ENCODE results near the gene CNTNAP5.

The CNTNAP5 gene

GRCh38 chr2:124874676-124875075 is 849.6 kb downstream of the CNTNAP5 start:
- ChIA-PET POLR2A (no interaction called here), CTCF (no interaction called here)
- TF ChIP-seq SUZ12 (IDR thresholded peaks at IDR 0.05) (no peak), FOXA1 (IDR thresholded peaks at IDR 0.05) (no peak), LEF1 (IDR thresholded peaks at IDR 0.05; ENCODE audit: borderline replicate concordance) (no peak), ARNT (IDR thresholded peaks at IDR 0.05) (no peak), ZNF384 (IDR thresholded peaks at IDR 0.05) (no peak), ELF4 (IDR thresholded peaks at IDR 0.05) (no peak), BHLHE40 (IDR thresholded peaks at IDR 0.05; ENCODE audit: borderline replicate concordance) (no peak), SP1 (IDR thresholded peaks at IDR 0.05) (no peak), TARDBP (IDR thresholded peaks at IDR 0.05) (no peak)
- no peak for DNase-seq (ENCODE audit: extremely low spot score)

- no peak for DNase-seq (ENCODE audit: extremely low spot score)
- ChIA-PET POLR2A (no interaction called here), CTCF (no interaction called here)
- TF ChIP-seq ARNT (IDR thresholded peaks at IDR 0.05) (no peak), NFRKB (IDR thresholded peaks at IDR 0.05) (no peak), FOXK2 (IDR thresholded peaks at IDR 0.05) (no peak), CTBP1 (IDR thresholded peaks at IDR 0.05; ENCODE audit: borderline replicate concordance) (no peak), BHLHE40 (IDR thresholded peaks at IDR 0.05; ENCODE audit: borderline replicate concordance) (no peak), FOXA1 (IDR thresholded peaks at IDR 0.05) (no peak), PKNOX1 (IDR thresholded peaks at IDR 0.05) (no peak), HDGF (IDR thresholded peaks at IDR 0.05; ENCODE audit: borderline replicate concordance) (no peak), SP1 (IDR thresholded peaks at IDR 0.05) (no peak), SUZ12 (IDR thresholded peaks at IDR 0.05) (no peak), ZNF384 (IDR thresholded peaks at IDR 0.05) (no peak), L3MBTL2 (conservative IDR thresholded peaks at IDR 0.05) (no peak), ELF4 (IDR thresholded peaks at IDR 0.05) (no peak), TARDBP (IDR thresholded peaks at IDR 0.05) (no peak), LEF1 (IDR thresholded peaks at IDR 0.05; ENCODE audit: borderline replicate concordance) (no peak)
Observed at GRCh38 chr2:124875627-124876244, 850.6 kb downstream of the CNTNAP5 start.

- ChIA-PET POLR2A (no interaction called here), CTCF (no interaction called here)
- no peak for DNase-seq (ENCODE audit: extremely low spot score)
- no peak for TF ChIP-seq BHLHE40 (IDR thresholded peaks at IDR 0.05; ENCODE audit: borderline replicate concordance)
Observed at GRCh38 chr2:124877141-124877577, 852.1 kb downstream of the CNTNAP5 start.

GRCh38 chr2:124879640-124880039 is 854.6 kb downstream of the CNTNAP5 start:
- ChIA-PET CTCF (no interaction called here), POLR2A (no interaction called here)
- DNase-seq (ENCODE audit: extremely low spot score), result no peak

GRCh38 chr2:124880995-124881394 is 855.9 kb downstream of the CNTNAP5 start:
- no peak for DNase-seq (ENCODE audit: extremely low spot score)
- ChIA-PET CTCF (no interaction called here), POLR2A (no interaction called here)
- no peak for TF ChIP-seq ELF4 (IDR thresholded peaks at IDR 0.05)
- no peak for TF ChIP-seq ARNT (IDR thresholded peaks at IDR 0.05)
- no peak for TF ChIP-seq ZNF384 (IDR thresholded peaks at IDR 0.05)
- TF ChIP-seq HDGF (IDR thresholded peaks at IDR 0.05; ENCODE audit: borderline replicate concordance), result no peak
- no peak for TF ChIP-seq LEF1 (IDR thresholded peaks at IDR 0.05; ENCODE audit: borderline replicate concordance)
- TF ChIP-seq CTBP1 (IDR thresholded peaks at IDR 0.05; ENCODE audit: borderline replicate concordance), result no peak
- no peak for TF ChIP-seq FOXA1 (IDR thresholded peaks at IDR 0.05)
- no peak for TF ChIP-seq L3MBTL2 (conservative IDR thresholded peaks at IDR 0.05)
- no peak for TF ChIP-seq SUZ12 (IDR thresholded peaks at IDR 0.05)

More at GRCh38 chr2:124879640-124880039, 854.6 kb downstream of the CNTNAP5 start:
- no peak for TF ChIP-seq FOXA1 (IDR thresholded peaks at IDR 0.05)
- TF ChIP-seq SUZ12 (IDR thresholded peaks at IDR 0.05), result no peak
- TF ChIP-seq ZNF384 (IDR thresholded peaks at IDR 0.05), result no peak
- no peak for TF ChIP-seq FOXK2 (IDR thresholded peaks at IDR 0.05)
- TF ChIP-seq L3MBTL2 (conservative IDR thresholded peaks at IDR 0.05), result no peak
- TF ChIP-seq BHLHE40 (IDR thresholded peaks at IDR 0.05; ENCODE audit: borderline replicate concordance), result no peak
- no peak for TF ChIP-seq ELF4 (IDR thresholded peaks at IDR 0.05)
- TF ChIP-seq PKNOX1 (IDR thresholded peaks at IDR 0.05), result no peak

- POLR2A ChIA-PET, result no interaction called here
- DNase-seq (ENCODE audit: extremely low spot score), result no peak
- CTCF ChIA-PET, result no interaction called here
- no peak for TF ChIP-seq BHLHE40 (IDR thresholded peaks at IDR 0.05; ENCODE audit: borderline replicate concordance)
- TF ChIP-seq CTBP1 (IDR thresholded peaks at IDR 0.05; ENCODE audit: borderline replicate concordance), result no peak
- TF ChIP-seq ARNT (IDR thresholded peaks at IDR 0.05), result no peak
- TF ChIP-seq PKNOX1 (IDR thresholded peaks at IDR 0.05), result no peak
- no peak for TF ChIP-seq HDGF (IDR thresholded peaks at IDR 0.05; ENCODE audit: borderline replicate concordance)
- no peak for TF ChIP-seq FOXA1 (IDR thresholded peaks at IDR 0.05)
- no peak for TF ChIP-seq SP1 (IDR thresholded peaks at IDR 0.05)
- TF ChIP-seq ZNF384 (IDR thresholded peaks at IDR 0.05), result no peak
- TF ChIP-seq FOXK2 (IDR thresholded peaks at IDR 0.05), result no peak
- TF ChIP-seq ELF4 (IDR thresholded peaks at IDR 0.05), result no peak
- no peak for TF ChIP-seq L3MBTL2 (conservative IDR thresholded peaks at IDR 0.05)
Observed at GRCh38 chr2:124882423-124882822, 857.3 kb downstream of the CNTNAP5 start.

GRCh38 chr2:124883595-124883994 is 858.5 kb downstream of the CNTNAP5 start:
- DNase-seq (ENCODE audit: extremely low spot score), result no peak
- ChIA-PET CTCF (no interaction called here), POLR2A (no interaction called here)
- TF ChIP-seq CTBP1 (IDR thresholded peaks at IDR 0.05; ENCODE audit: borderline replicate concordance), result no peak
- TF ChIP-seq ZNF384 (IDR thresholded peaks at IDR 0.05), result no peak
- TF ChIP-seq FOXM1 (IDR thresholded peaks at IDR 0.05; ENCODE audit: borderline replicate concordance), result no peak
- TF ChIP-seq NFRKB (IDR thresholded peaks at IDR 0.05), result no peak
- TF ChIP-seq HDGF (IDR thresholded peaks at IDR 0.05; ENCODE audit: borderline replicate concordance), result no peak
- no peak for TF ChIP-seq SP1 (IDR thresholded peaks at IDR 0.05)
- no peak for TF ChIP-seq BHLHE40 (IDR thresholded peaks at IDR 0.05; ENCODE audit: borderline replicate concordance)
- no peak for TF ChIP-seq PKNOX1 (IDR thresholded peaks at IDR 0.05)
- no peak for TF ChIP-seq FOXA1 (IDR thresholded peaks at IDR 0.05)
- TF ChIP-seq ARNT (IDR thresholded peaks at IDR 0.05), result no peak
- no peak for TF ChIP-seq FOXK2 (IDR thresholded peaks at IDR 0.05)
- no peak for TF ChIP-seq LEF1 (IDR thresholded peaks at IDR 0.05; ENCODE audit: borderline replicate concordance)
- no peak for TF ChIP-seq ELF4 (IDR thresholded peaks at IDR 0.05)
- no peak for TF ChIP-seq L3MBTL2 (conservative IDR thresholded peaks at IDR 0.05)
- TF ChIP-seq TARDBP (IDR thresholded peaks at IDR 0.05), result no peak
- no peak for TF ChIP-seq SUZ12 (IDR thresholded peaks at IDR 0.05)

All from HEK293T (cell line).